ENCODE data around the gene FAAP20. TPM values are rescaled to one million over a fixed set of nuclear protein-coding genes. Genes with fewer than 3 reads are reported as not detected.

Gene FAAP20
- total and polyA plus RNA-seq, 12 donors: 2.7 to 185 (median 62.0) TPM

GRCh38 chr1:2200308-2200943, 5.9 kb upstream of the FAAP20 start:
- H3K27me3 ChIP-seq: no peaks in the 10 kb centered on the region
- no peak overlapping the region for H3K27ac ChIP-seq
- no peak overlapping the region for H3K4me3 ChIP-seq
- no peak for TF ChIP-seq POLR2A (IDR thresholded peaks at IDR 0.05)
- TF ChIP-seq CTCF (IDR thresholded peaks at IDR 0.05): no peak
- intact Hi-C loops (cut with DNase I): no loop called here
- H3K4me1 ChIP-seq (replicated peaks in 1 of 2): peaks cover 2 to 26% of the 10 kb centered on the region in 2 donors
- no peak for DNase-seq
- H3K9me3 ChIP-seq (replicated peaks in 1 of 3): no peaks in the 10 kb centered on the region
- H3K36me3 ChIP-seq (replicated peaks in 1 of 2): no peaks in the 10 kb centered on the region
- 75 to 83% (median 78%) methylated on average over 17 to 21 of the region's 21 CpGs for WGBS, 4 donors

- no peaks in the 10 kb centered on the region for H3K27me3 ChIP-seq
- TF ChIP-seq POLR2A (IDR thresholded peaks at IDR 0.05) (peak; percentile 21 to 67), CTCF (IDR thresholded peaks at IDR 0.05) (peak in 2 of 6 experiments; percentile 11 to 16)
- intact Hi-C loops (cut with DNase I): loop anchor here (2.0 to 10.0 kb wide), 3 partner anchors 118 to 346 kb away; no protein-coding TSS in a partner anchor
- DNase-seq: peak; percentile 80 to 94 (median 90)
- peaks cover 0 to 25% of the 10 kb centered on the region in 2 donors for H3K4me1 ChIP-seq (replicated peaks in 1 of 2)
- no peaks in the 10 kb centered on the region for H3K9me3 ChIP-seq (replicated peaks in 1 of 3)
- no peaks in the 10 kb centered on the region for H3K36me3 ChIP-seq (replicated peaks in 1 of 2)
- H3K4me3 ChIP-seq: peak overlapping the region in 2 of 4 donors; percentile 22 to 47
- H3K27ac ChIP-seq: peak overlapping the region; percentile 7 to 89 (median 70)
- 16 to 21% (median 19%) methylated on average over 17 to 24 of the region's 24 CpGs for WGBS, 4 donors
Measured at GRCh38 chr1:2199042-2199810, 4.7 kb upstream of the FAAP20 start.

GRCh38 chr1:2198571-2198970, 4.0 kb upstream of the FAAP20 start:
- Histone ChIP-seq H3K27me3 (no peaks in the 10 kb centered on the region), H3K4me3 (no peak overlapping the region), H3K27ac (peak overlapping the region; percentile 7 to 89 (median 44)), H3K4me1 (replicated peaks in 1 of 2) (peaks cover 0 to 24% of the 10 kb centered on the region in 2 donors), H3K36me3 (replicated peaks in 1 of 2) (no peaks in the 10 kb centered on the region), H3K9me3 (replicated peaks in 1 of 3) (no peaks in the 10 kb centered on the region)
- DNase-seq: no peak
- WGBS, 4 donors: 72 to 100% (median 78%) methylated on average over 1 to 11 of the region's 11 CpGs
- no peak for TF ChIP-seq CTCF (IDR thresholded peaks at IDR 0.05)
- TF ChIP-seq POLR2A (IDR thresholded peaks at IDR 0.05): no peak
- intact Hi-C loops (cut with DNase I): loop anchor here (2.0 to 10.0 kb wide), 3 partner anchors 119 to 346 kb away; no protein-coding TSS in a partner anchor

- no peak for DNase-seq
- Histone ChIP-seq H3K27ac (no peak overlapping the region), H3K36me3 (replicated peaks in 1 of 2) (no peaks in the 10 kb centered on the region), H3K4me1 (replicated peaks in 1 of 2) (peaks cover 0 to 33% of the 10 kb centered on the region in 2 donors), H3K9me3 (replicated peaks in 1 of 3) (no peaks in the 10 kb centered on the region), H3K27me3 (no peaks in the 10 kb centered on the region), H3K4me3 (no peak overlapping the region)
- WGBS, 4 donors: 82 to 91% (median 89%) methylated on average over 8 to 10 of the region's 10 CpGs
- intact Hi-C loops (cut with DNase I): loop anchor here (2.0 to 10.0 kb wide), 4 partner anchors 120 to 347 kb away; no protein-coding TSS in a partner anchor
- no peak for TF ChIP-seq POLR2A (IDR thresholded peaks at IDR 0.05)
- no peak for TF ChIP-seq CTCF (IDR thresholded peaks at IDR 0.05)
Measured at GRCh38 chr1:2197707-2198165, 3.2 kb upstream of the FAAP20 start.
